PC-3 (cell line): ENCODE measurements around the gene BRME1. TPM values are rescaled to one million over a fixed set of nuclear protein-coding genes. Genes with fewer than 3 reads are reported as not detected.

ENCODE experiments used
- ATAC-seq: fragments of 200-7000 bp; cut with Tn5 transposase; 2 replicates; pipeline ENCODE4 v1.9.1; 2020; ENCODE audit warnings: mild to moderate bottlenecking, moderate library complexity
- BruUV-seq: library from RNA; stranded (reverse); fragments of 400-500 nt; replicated peaks from 2 replicates; lab custom pipeline; 2021; lab: Mats Ljungman, UMichigan
- CTCF ChIA-PET: fragments of 300-600 bp; sonication (Branson Sonifier 250); formaldehyde crosslinking; loops from one replicate; lab custom pipeline; 2022; ENCODE audit warnings: antibody characterized with exemption; lab: Charles Lee
- POLR2A ChIA-PET: fragments of 300-600 bp; sonication (Branson Sonifier 250); formaldehyde crosslinking; loops from one replicate; lab custom pipeline; 2022; ENCODE audit warnings: antibody characterized with exemption; ENCODE audit not compliant: unreplicated experiment; lab: Charles Lee
- DNase-seq: peaks from one replicate; pipeline ENCODE4 v3.0.0-alpha.2; 2015
- H2AFZ ChIP-seq: fragments of 300-600 bp; sonication (generic); 2 replicates; pipeline ENCODE4 v1.6.0; 2016; ENCODE audit warnings: antibody characterized with exemption, low read length
- H3F3A ChIP-seq: fragments of 300-600 bp; sonication (generic); one replicate; pipeline ENCODE4 v1.6.0; 2017; ENCODE audit warnings: antibody characterized with exemption, low read length, control low read depth, mild to moderate bottlenecking; ENCODE audit not compliant: unreplicated experiment
- H3K27ac ChIP-seq: fragments of 300-600 bp; sonication (generic); 2 replicates; pipeline ENCODE4 v1.5.1; 2016; ENCODE audit warnings: mild to moderate bottlenecking, low read length
- H3K27me3 ChIP-seq: fragments of 300-600 bp; sonication (generic); 2 replicates; pipeline ENCODE4 v1.6.1; 2016; ENCODE audit warnings: low read length, mixed read lengths
- H3K36me3 ChIP-seq: fragments of 300-600 bp; sonication (generic); 2 replicates; pipeline ENCODE4 v1.6.1; 2016; ENCODE audit warnings: low read depth, mixed run types, low read length, mixed read lengths
- H3K4me1 ChIP-seq: fragments of 300-600 bp; sonication (generic); 2 replicates; pipeline ENCODE4 v1.5.1; 2016; ENCODE audit warnings: low read length; ENCODE audit not compliant: insufficient read depth
- H3K4me2 ChIP-seq: fragments of 300-600 bp; sonication (generic); 2 replicates; pipeline ENCODE4 v1.6.0; 2016; ENCODE audit warnings: low read length
- H3K4me3 ChIP-seq: fragments of 300-600 bp; sonication (generic); 2 replicates; pipeline ENCODE4 v1.5.1; 2016; ENCODE audit warnings: mild to moderate bottlenecking, low read length, mixed read lengths
- H3K79me2 ChIP-seq: fragments of 300-600 bp; sonication (generic); 2 replicates; pipeline ENCODE4 v1.6.1; 2017; ENCODE audit warnings: low read length, mixed read lengths
- H3K9ac ChIP-seq: fragments of 300-600 bp; sonication (generic); 2 replicates; pipeline ENCODE4 v1.6.0; 2016; ENCODE audit warnings: mild to moderate bottlenecking, low read length
- H3K9me2 ChIP-seq: fragments of 300-600 bp; sonication (generic); replicated peaks from 2 replicates; pipeline ENCODE4 v1.6.1; 2016; ENCODE audit warnings: mixed run types, low read length, mixed read lengths
- H3K9me3 ChIP-seq: fragments of 300-600 bp; sonication (generic); 2 replicates; pipeline ENCODE4 v1.6.1; 2016; ENCODE audit warnings: low read length, mixed read lengths
- H4K20me1 ChIP-seq: fragments of 300-600 bp; sonication (generic); 2 replicates; pipeline ENCODE4 v1.6.1; 2016; ENCODE audit warnings: low read length, mixed read lengths
- CTCF ChIP-seq: fragments of 300-600 bp; sonication (generic); conservative IDR thresholded peaks from 2 replicates; pipeline ENCODE4 v1.5.1; 2017; ENCODE audit warnings: antibody characterized with exemption, low read depth, mild to moderate bottlenecking, low read length
- EZH2 ChIP-seq: fragments of 300-600 bp; sonication (generic); IDR thresholded peaks from one replicate; pipeline ENCODE4 v1.6.1; 2017; ENCODE audit warnings: antibody characterized with exemption, mild to moderate bottlenecking, low read length; ENCODE audit not compliant: unreplicated experiment
- EZH2phosphoT487 ChIP-seq: fragments of 300-600 bp; sonication (generic); IDR thresholded peaks from 2 replicates; pipeline ENCODE4 v1.6.1; 2018; ENCODE audit warnings: mild to moderate bottlenecking, antibody characterized with exemption, low read length, borderline replicate concordance
- intact Hi-C: fragments of 100-400 bp; cut with micrococcal nuclease; formaldehyde crosslinking; loops from 2 replicates; pipeline ENCODE4 v1.9.0; 2023
- total RNA-seq: library from RNA; depleted of rRNA; stranded (reverse); fragments of >200 nt; gene quantifications from 2 replicates; pipeline ENCODE4 v1.2.3, GENCODE V29; 2014

Gene BRME1
- total RNA-seq, 1 experiment from 2014 or later, result 6.0 TPM

- CTCF ChIA-PET, result no interaction called here
Measured at GRCh38 chr19:13848340-13848677, 57.6 kb downstream of the BRME1 start.

GRCh38 chr19:13847407-13848339 is 58.2 kb downstream of the BRME1 start:
- Histone ChIP-seq H3K4me1 (peaks cover 79% of the 10 kb centered on the region), H3K36me3 (no peaks in the 10 kb centered on the region), H3K4me3 (peak overlapping the region; percentile 64), H3F3A (peaks cover 10% of the 10 kb centered on the region), H3K79me2 (peaks cover 36% of the 10 kb centered on the region), H3K9ac (peak overlapping the region; percentile 97), H2AFZ (peak overlapping the region; percentile 25; the same call in 1 of the 2 replicates), H3K9me2 (no peaks in the 10 kb centered on the region), H3K4me2 (peak overlapping the region; percentile 89), H4K20me1 (no peaks in the 10 kb centered on the region), H3K27ac (peak overlapping the region; percentile 99), H3K9me3 (no peaks in the 10 kb centered on the region), H3K27me3 (no peaks in the 10 kb centered on the region)
- TF ChIP-seq EZH2phosphoT487 (no peak), CTCF (0 out of 2 replicates have a peak, but pooled peaks have one; percentile 19), EZH2 (no peak)
- ChIA-PET CTCF (interaction anchor here (0.5 kb wide), 1 partner anchor 18 kb away, joined by 8 read pairs; no protein-coding TSS in a partner anchor), POLR2A (interaction anchor here (0.6 to 1.3 kb wide), 6 partner anchors 8 to 116 kb away, joined by 3 to 6 read pairs (median 4); partner anchors contain the start of gene ZSWIM4)
- TSS peak; percentile 31 for BruUV-seq
- DNase-seq, result peak; percentile 92
- intact Hi-C loops, result no loop called here
- peak; percentile 18 for ATAC-seq

More at GRCh38 chr19:13848340-13848677, 57.6 kb downstream of the BRME1 start:
- Histone ChIP-seq H3F3A (peaks cover 10% of the 10 kb centered on the region), H3K4me3 (no peak overlapping the region), H2AFZ (no peak overlapping the region), H3K27me3 (no peaks in the 10 kb centered on the region), H3K27ac (peak overlapping the region; percentile 99), H4K20me1 (no peaks in the 10 kb centered on the region), H3K4me1 (peaks cover 79% of the 10 kb centered on the region), H3K9me3 (no peaks in the 10 kb centered on the region), H3K9ac (peak overlapping the region; percentile 97), H3K79me2 (peaks cover 30% of the 10 kb centered on the region), H3K36me3 (no peaks in the 10 kb centered on the region), H3K9me2 (no peaks in the 10 kb centered on the region), H3K4me2 (peak overlapping the region; percentile 89)
- TF ChIP-seq EZH2, result no peak
- TF ChIP-seq EZH2phosphoT487, result no peak
- no peak for ATAC-seq
- no peak for DNase-seq
- POLR2A ChIA-PET, result interaction anchor here (0.6 to 1.3 kb wide), 3 partner anchors 8 to 53 kb away, joined by 3 to 6 read pairs (median 3); partner anchors contain the start of gene ZSWIM4
- intact Hi-C loops, result no loop called here
- BruUV-seq, result no TSS peak
